H1 (cell line): Measurements from ENCODE around the gene TMCC1. TPM values are rescaled to one million over a fixed set of nuclear protein-coding genes. Genes with fewer than 3 reads are reported as not detected.

ENCODE experiments used
- EP300 ChIP-seq, 2 experiments: IDR thresholded peaks; 1 replicate in 1 of 2; 2 replicates in 1 of 2; pipeline ENCODE4 v1.6.1; 2011 to 2012; ENCODE audit warnings: low read depth in 2 of 2, low read length in 2 of 2, mild to moderate bottlenecking in 2 of 2, borderline replicate concordance in 1 of 2, inconsistent platforms in 1 of 2, moderate library complexity in 1 of 2
- ZNF274 ChIP-seq: IDR thresholded peaks from 2 replicates; pipeline ENCODE4 v1.7.0; 2012; ENCODE audit warnings: low read length, borderline replicate concordance; ENCODE audit errors: extremely low read depth
- polyA plus RNA-seq, 7 experiments: library from polyadenylated mRNA; depleted of rRNA in 3 of 7; stranded (reverse) in 5 of 7; unstranded in 2 of 7; fragments of >200 nt in 5 of 7; fragments of 200-250 nt in 2 of 7; gene quantifications; 1 replicate in 5 of 7; 2 replicates in 1 of 7; 4 replicates in 1 of 7; pipeline versions ENCODE4 v1.2.1 to v1.2.3, GENCODE V29; 2011 to 2013; ENCODE audit warnings: missing spikeins in 2 of 7, mixed read lengths in 2 of 7
- total RNA-seq: library from RNA; stranded (reverse); fragmentation: NEBNext Ultra II Directional; extraction: Animal tissue kit (Norgen Biotek cat#: 25700); gene quantifications from 2 replicates; pipeline ENCODE4 v1.2.1, GENCODE V29; 2021

TMCC1 gene
- total and polyA plus RNA-seq, 2 of the 8 experiments (the other 6 are each of a cell fraction or from before 2014, with no cell fraction given), result 10.4 to 27.1 TPM

GRCh38 chr3:129715854-129716253 is 177.7 kb downstream of the TMCC1 start (continued):
- TF ChIP-seq EP300 (IDR thresholded peaks at IDR 0.05; ENCODE audit: borderline replicate concordance in 1 of 2, low read depth in 2 of 2, low read length in 2 of 2) (no peak), ZNF274 (no peak)
